Measurements from ENCODE around the gene GPD1.
"Not testable (repeated sequence)": the region's sequence is repeated elsewhere in the genome, so short reads cannot be mapped to it uniquely, and the experiment has no call there.

Gene GPD1

GRCh38 chr12:50132505-50133135 is 28.8 kb downstream of the GPD1 start:
- peak in 1 of 2 experiments; percentile 16 for DNase-seq

GRCh38 chr12:50142993-50143392 is 39.2 kb downstream of the GPD1 start:
- DNase-seq: no peak

GRCh38 chr12:50145439-50145838 is 41.6 kb downstream of the GPD1 start:
- DNase-seq: no peak

GRCh38 chr12:50147281-50147680 is 43.5 kb downstream of the GPD1 start:
- DNase-seq: no peak

- DNase-seq: peak in 1 of 2 experiments; percentile 10
These were observed 44.2 kb downstream of the GPD1 start for GRCh38 chr12:50148011-50148410.

GRCh38 chr12:50149311-50149710 is 45.5 kb downstream of the GPD1 start:
- peak in 1 of 2 experiments; percentile 7 for DNase-seq

GRCh38 chr12:50151047-50151687 is 47.4 kb downstream of the GPD1 start:
- DNase-seq: peak in 1 of 2 experiments; percentile 9

- DNase-seq: not testable (repeated sequence)
These were observed 51.1 kb downstream of the GPD1 start for GRCh38 chr12:50154947-50155346.

GRCh38 chr12:50156641-50157040 is 52.8 kb downstream of the GPD1 start:
- DNase-seq: no peak

- DNase-seq: no peak
These were observed 53.5 kb downstream of the GPD1 start for GRCh38 chr12:50157259-50157658.

- no peak for DNase-seq
These were observed 56.8 kb downstream of the GPD1 start for GRCh38 chr12:50160643-50161042.
